GM19099 (cell line): Measurements from ENCODE around the gene GYG1.

Experiments used
- POLR2A ChIP-seq: IDR thresholded peaks from 3 replicates; pipeline ENCODE4 v1.6.1; 2011; ENCODE audit warnings: low read depth; ENCODE audit not compliant: insufficient read length; ENCODE audit errors: extremely low read depth

GYG1 gene

DNA sequence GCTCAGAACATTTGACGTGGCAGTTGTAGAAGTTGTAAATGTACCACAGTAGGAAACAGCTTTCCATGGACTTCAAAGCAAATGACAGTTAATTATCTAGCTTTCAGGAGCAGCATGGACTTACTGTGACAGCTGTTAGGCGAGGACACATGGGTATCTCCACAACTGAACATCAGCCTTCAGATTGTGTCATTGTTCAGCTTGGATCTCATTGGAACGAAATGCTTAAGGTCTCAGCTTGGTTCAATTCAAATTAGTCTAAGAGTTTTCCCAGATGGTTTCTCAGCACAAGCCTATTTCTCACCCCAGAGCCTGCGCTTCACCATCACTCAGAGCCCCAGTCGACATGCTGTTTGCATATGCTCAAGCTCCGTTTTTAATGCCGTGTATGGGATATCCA, 21.1 kb upstream of the GYG1 start:
- no peak for TF ChIP-seq POLR2A

GRCh38 chr3:148971401-148972163, 19.8 kb upstream of the GYG1 start:
- no peak for TF ChIP-seq POLR2A

GRCh38 chr3:148974726-148975125, 16.6 kb upstream of the GYG1 start:
- TF ChIP-seq POLR2A, result no peak

DNA sequence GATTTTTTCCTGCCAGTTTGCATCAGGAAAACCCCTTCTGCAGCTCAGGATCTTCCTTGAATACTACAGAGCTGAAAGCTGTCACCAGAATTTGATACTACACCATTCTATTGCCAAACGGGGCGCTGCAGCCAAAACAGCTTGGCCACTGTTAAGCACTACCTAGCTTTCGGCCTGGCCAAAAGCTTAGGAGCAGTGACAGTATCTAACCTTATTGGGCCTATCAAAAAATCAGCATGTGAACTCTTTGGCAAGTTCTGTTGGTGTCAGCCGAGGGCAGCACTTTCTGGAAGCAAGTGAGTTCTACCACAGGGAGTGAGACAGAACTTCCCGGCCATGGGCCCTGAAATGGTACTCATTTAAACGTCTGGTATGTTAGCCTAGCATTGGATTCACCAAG, 16.1 kb upstream of the GYG1 start:
- no peak for TF ChIP-seq POLR2A

GRCh38 chr3:148975696-148976095, 15.6 kb upstream of the GYG1 start:
- no peak for TF ChIP-seq POLR2A

DNA sequence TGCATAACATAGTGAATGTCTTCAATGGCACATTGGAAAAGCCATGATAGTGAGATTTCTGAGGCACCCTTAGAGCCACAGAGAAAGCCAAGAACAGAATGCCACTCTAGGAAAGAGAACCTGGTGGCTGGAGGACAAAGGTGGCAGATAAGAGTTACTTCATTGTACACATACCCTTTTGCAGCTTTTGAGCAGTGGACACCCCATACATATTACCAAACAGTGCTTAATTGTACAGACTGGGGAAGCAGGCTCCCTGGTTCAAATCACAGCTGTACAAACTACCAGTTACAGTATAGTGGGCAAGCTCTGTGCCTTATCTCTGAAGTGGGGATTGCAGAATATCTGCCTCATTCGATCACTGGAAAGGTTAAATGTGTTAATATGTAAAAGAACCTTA, 10.1 kb upstream of the GYG1 start:
- no peak for TF ChIP-seq POLR2A

DNA sequence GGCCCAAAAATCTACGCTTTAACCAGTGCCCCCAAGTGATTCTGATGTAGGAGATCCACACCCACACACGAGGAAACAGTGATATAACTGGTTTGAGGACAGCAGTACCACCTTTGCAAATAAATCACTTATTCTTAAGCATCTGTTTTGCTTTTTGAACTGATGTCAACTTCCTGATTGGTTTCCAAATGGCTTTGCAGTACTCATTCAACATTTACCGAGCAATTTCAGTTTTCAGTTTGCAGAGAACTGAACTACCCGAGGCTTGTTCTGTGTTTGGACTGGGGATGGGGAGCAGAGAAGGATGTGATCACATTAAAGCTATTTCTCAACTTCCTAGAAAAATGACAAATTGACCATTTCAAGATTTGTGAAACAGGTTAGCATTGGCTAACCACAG, 1.1 kb upstream of the GYG1 start:
- no peak for TF ChIP-seq POLR2A

DNA sequence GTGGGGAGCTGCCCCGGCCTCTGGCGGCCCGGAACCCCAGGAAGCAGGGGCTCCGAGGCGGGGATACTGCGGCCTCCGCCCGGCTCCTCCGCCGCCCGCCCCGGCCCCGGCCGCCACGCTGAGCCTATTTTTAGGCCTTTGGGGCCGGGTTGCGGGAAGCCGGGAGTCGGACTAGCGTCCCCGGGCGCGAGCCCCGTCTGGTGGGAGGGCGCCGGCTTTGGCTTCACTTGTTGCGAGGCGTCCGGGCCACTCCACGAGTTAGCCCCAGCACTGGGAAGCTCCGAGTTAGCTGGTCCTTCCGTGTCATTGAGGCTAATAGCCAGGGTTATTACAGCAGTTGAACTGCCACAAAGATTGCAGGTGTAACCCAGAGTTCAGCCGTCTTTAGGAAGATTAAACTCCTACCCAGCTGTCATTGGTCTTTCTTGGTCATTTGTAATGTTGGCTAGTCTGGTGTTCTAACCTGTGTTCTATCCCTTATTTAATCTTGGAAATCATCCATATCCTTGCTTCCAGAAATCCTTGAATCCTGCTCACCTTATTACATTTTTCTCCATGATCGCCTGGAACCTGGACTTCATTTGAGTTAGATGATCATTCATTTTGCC, 791 bp downstream of the GYG1 start:
- TF ChIP-seq POLR2A, result no peak

- TF ChIP-seq POLR2A, result no peak
These were observed 1.4 kb downstream of the GYG1 start for GRCh38 chr3:148992635-148993255.

- no peak for TF ChIP-seq POLR2A
These were observed 6.3 kb downstream of the GYG1 start for GRCh38 chr3:148997623-148998022.

DNA sequence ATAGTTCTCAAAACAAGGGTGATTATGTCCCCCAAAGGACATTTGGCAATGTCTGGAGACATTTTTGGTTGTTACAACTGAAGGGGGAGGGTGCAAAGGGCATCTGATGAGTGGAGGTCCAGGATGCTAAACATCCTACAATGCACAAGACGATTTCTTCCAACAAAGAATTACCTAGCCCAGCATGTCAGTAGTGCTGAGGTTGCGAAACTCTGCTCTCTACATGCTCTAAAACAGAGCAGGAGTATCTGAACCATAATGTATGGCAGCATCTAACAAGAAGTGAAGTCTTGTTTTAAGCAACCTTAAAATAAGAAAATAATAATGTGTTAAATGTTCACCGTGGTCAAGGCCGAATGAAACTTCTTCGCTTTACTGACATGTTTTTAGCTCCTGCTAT, 7.0 kb downstream of the GYG1 start:
- TF ChIP-seq POLR2A, result no peak

DNA sequence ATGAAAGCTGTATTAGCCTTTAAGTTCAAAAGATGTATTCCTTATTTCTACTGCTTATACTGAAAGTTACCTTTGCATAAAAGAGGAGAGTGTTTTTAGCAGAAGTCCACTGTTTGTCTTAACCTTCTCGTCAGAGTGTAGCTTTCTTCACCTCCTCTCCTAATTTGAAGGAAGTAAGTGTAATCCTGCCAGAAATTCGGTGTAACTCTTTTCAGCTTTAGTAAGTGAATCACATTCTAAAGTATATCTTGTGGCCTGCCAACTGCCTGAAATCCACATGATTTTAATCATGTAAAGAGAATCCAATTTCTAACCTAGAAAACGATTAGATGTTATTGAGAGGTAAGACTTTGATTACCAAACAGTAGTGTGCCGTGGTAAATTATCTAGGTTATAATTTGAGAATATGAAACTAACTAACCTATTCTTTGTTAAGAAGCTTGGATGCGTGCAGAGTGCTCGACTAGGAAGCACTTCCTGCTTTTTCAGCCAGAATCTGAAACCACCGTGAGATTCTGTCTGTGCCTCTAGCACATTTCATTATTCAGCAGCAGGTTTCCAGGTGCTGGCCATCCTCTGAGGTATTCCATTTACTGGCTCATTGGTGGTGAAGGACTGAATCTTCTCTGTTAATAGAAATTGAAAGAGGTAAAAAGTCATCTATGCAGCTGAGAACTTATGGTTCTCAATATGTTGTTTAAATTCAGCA, 7.5 kb downstream of the GYG1 start:
- TF ChIP-seq POLR2A, result no peak

- no peak for TF ChIP-seq POLR2A
These were observed 8.5 kb downstream of the GYG1 start for GRCh38 chr3:148999806-149000205.

- TF ChIP-seq POLR2A, result no peak
These were observed 8.9 kb downstream of the GYG1 start for GRCh38 chr3:149000206-149000745.

DNA sequence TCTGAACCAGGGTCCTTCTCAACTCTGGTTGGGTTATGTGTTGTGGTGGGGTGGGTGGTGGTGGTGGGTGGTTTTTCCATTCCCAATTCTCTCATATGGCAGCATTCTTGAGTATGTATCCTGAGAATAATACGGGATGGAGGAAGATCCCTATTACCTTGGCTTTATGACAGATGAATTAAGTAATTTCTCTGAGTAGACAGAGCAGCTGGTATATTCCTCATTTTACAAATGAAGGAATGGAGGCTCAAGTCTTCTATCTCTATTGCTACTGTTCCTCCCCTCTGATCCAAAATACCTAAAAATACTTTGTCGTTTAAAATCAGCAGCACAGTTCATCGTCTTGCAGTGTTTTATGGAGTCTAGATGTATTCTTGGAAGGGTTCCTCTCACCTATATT, 10.4 kb downstream of the GYG1 start:
- no peak for TF ChIP-seq POLR2A
